Mesenchymal stem cell (in vitro differentiated cells and primary cell): ENCODE results near the gene SMARCA4.

Source experiments
- DNase-seq: peaks from one replicate; pipeline ENCODE4 v3.0.0-alpha.2; 2013
- H2AFZ ChIP-seq: one replicate; pipeline ENCODE4 v1.6.1; 2013; ENCODE audit warnings: low read depth, mild to moderate bottlenecking, control low read depth, inconsistent platforms, low read length, moderate library complexity
- H2AK5ac ChIP-seq: 2 replicates; pipeline ENCODE4 v1.6.1; 2013; ENCODE audit warnings: low read length, moderate library complexity, mild to moderate bottlenecking, inconsistent platforms; ENCODE audit not compliant: severe bottlenecking
- H2BK120ac ChIP-seq: one replicate; pipeline ENCODE4 v1.6.1; 2013; ENCODE audit warnings: low read depth, mild to moderate bottlenecking, inconsistent platforms, low read length, moderate library complexity
- H2BK12ac ChIP-seq, 2 experiments: one replicate each; pipeline ENCODE4 v1.6.1; 2013; ENCODE audit warnings: inconsistent platforms in 2 of 2, low read length in 2 of 2, mild to moderate bottlenecking in 2 of 2, moderate library complexity in 2 of 2, control low read depth in 1 of 2
- H2BK15ac ChIP-seq: one replicate; pipeline ENCODE4 v1.6.1; 2013; ENCODE audit warnings: mild to moderate bottlenecking, low read depth, inconsistent platforms; ENCODE audit not compliant: poor library complexity, severe bottlenecking
- H2BK5ac ChIP-seq: 2 replicates; pipeline ENCODE4 v1.6.1; 2013; ENCODE audit warnings: low read depth, mild to moderate bottlenecking, low read length, control low read depth, inconsistent platforms; ENCODE audit not compliant: poor library complexity, severe bottlenecking
- H3K14ac ChIP-seq, 2 experiments: one replicate each; pipeline ENCODE4 v1.6.1; 2013; ENCODE audit warnings: inconsistent platforms in 2 of 2, low read length in 2 of 2, control low read depth in 1 of 2, mild to moderate bottlenecking in 1 of 2, moderate library complexity in 1 of 2
- H3K18ac ChIP-seq, 2 experiments: one replicate each; pipeline ENCODE4 v1.6.1; 2013; ENCODE audit warnings: inconsistent platforms in 2 of 2, low read length in 2 of 2, control low read depth in 1 of 2, low read depth in 1 of 2, mild to moderate bottlenecking in 1 of 2
- H3K23ac ChIP-seq, 2 experiments: one replicate each; pipeline ENCODE4 v1.6.1; 2013; ENCODE audit warnings: inconsistent platforms in 2 of 2, low read length in 2 of 2, mild to moderate bottlenecking in 2 of 2, moderate library complexity in 2 of 2, control low read depth in 1 of 2
- H3K27ac ChIP-seq: 2 replicates; pipeline ENCODE4 v1.5.1; 2013; ENCODE audit warnings: mild to moderate bottlenecking, moderate library complexity, low read length, control low read depth, inconsistent platforms; ENCODE audit not compliant: poor library complexity, severe bottlenecking
- H3K27me3 ChIP-seq, 2 experiments: 2 replicates each; pipeline versions ENCODE4 v1.6.1 to v1.7.0; 2013; ENCODE audit warnings: low read length in 2 of 2, mild to moderate bottlenecking in 2 of 2, moderate library complexity in 2 of 2, control low read depth in 1 of 2, inconsistent platforms in 1 of 2; ENCODE audit not compliant: control insufficient read depth in 1 of 2, insufficient read depth in 1 of 2
- H3K36me3 ChIP-seq, 2 experiments: 2 replicates each; pipeline versions ENCODE4 v1.6.1 to v1.7.0; 2013; ENCODE audit warnings: low read length in 2 of 2, control low read depth in 1 of 2, inconsistent platforms in 1 of 2, low read depth in 1 of 2, mild to moderate bottlenecking in 1 of 2; ENCODE audit not compliant: insufficient read depth in 2 of 2, control insufficient read depth in 1 of 2
- H3K4ac ChIP-seq, 2 experiments: one replicate each; pipeline ENCODE4 v1.6.1; 2013; ENCODE audit warnings: inconsistent platforms in 2 of 2, low read length in 2 of 2, mild to moderate bottlenecking in 2 of 2, moderate library complexity in 2 of 2, control low read depth in 1 of 2, low read depth in 1 of 2
- H3K4me1 ChIP-seq: 2 replicates; pipeline ENCODE4 v1.6.1; 2013; ENCODE audit warnings: low read depth, low read length, control low read depth; ENCODE audit not compliant: control insufficient read depth, insufficient read depth
- H3K4me2 ChIP-seq: 2 replicates; pipeline ENCODE4 v1.6.1; 2013; ENCODE audit warnings: low read length, mild to moderate bottlenecking, inconsistent platforms; ENCODE audit not compliant: poor library complexity, severe bottlenecking
- H3K4me3 ChIP-seq, 2 experiments: 2 replicates each; pipeline versions ENCODE4 v1.5.1 to v1.7.0; 2013; ENCODE audit warnings: low read length in 2 of 2, mild to moderate bottlenecking in 2 of 2, control low read depth in 1 of 2, low read depth in 1 of 2; ENCODE audit not compliant: insufficient read depth in 1 of 2
- H3K79me1 ChIP-seq: replicated peaks from 2 replicates; pipeline ENCODE4 v1.6.1; 2013; ENCODE audit warnings: mild to moderate bottlenecking, control low read depth, low read length, inconsistent platforms; ENCODE audit not compliant: poor library complexity, severe bottlenecking
- H3K9ac ChIP-seq: 2 replicates; pipeline ENCODE4 v1.7.0; 2013; ENCODE audit warnings: mild to moderate bottlenecking, low read length, moderate library complexity
- H3K9me3 ChIP-seq: 2 replicates; pipeline ENCODE4 v1.7.0; 2013; ENCODE audit warnings: mild to moderate bottlenecking, low read length; ENCODE audit not compliant: control insufficient read depth
- H4K8ac ChIP-seq: one replicate; pipeline ENCODE4 v1.6.1; 2013; ENCODE audit warnings: inconsistent platforms, mild to moderate bottlenecking, low read length, moderate library complexity
- H4K91ac ChIP-seq: one replicate; pipeline ENCODE4 v1.6.1; 2013; ENCODE audit warnings: mild to moderate bottlenecking, low read length, inconsistent platforms
- WGBS: methylation state at CpG from one replicate; pipeline ENCODE4 v1.1.7; 2013; ENCODE audit warnings: mixed read lengths; 5-methylcytosine and 5-hydroxymethylcytosine counted together

The SMARCA4 gene

GRCh38 chr19:11027381-11027780 is 66.6 kb downstream of the SMARCA4 start:
- Histone ChIP-seq H2BK120ac (no peak overlapping the region), H3K4ac (no peak overlapping the region)
- WGBS, result 93% methylated on average over 14 of the region's 14 CpGs

GRCh38 chr19:11028146-11028545 is 67.3 kb downstream of the SMARCA4 start:
- peaks cover 7% of the 10 kb centered on the region for H3K4me1 ChIP-seq
- no peak overlapping the region for H3K4ac ChIP-seq
- no peak for DNase-seq
- no peak overlapping the region for H3K18ac ChIP-seq
- H3K9ac ChIP-seq, result no peak overlapping the region
- peaks cover 88 to 92% of the 10 kb centered on the region in 2 experiments for H3K36me3 ChIP-seq
- H3K14ac ChIP-seq, result no peak overlapping the region
- no peak overlapping the region for H3K23ac ChIP-seq
- H2BK5ac ChIP-seq, result no peak overlapping the region
- H2BK120ac ChIP-seq, result no peak overlapping the region
- H3K27me3 ChIP-seq, result no peaks in the 10 kb centered on the region
- H4K8ac ChIP-seq, result no peak overlapping the region
- no peak overlapping the region for H2BK15ac ChIP-seq
- no peaks in the 10 kb centered on the region for H3K9me3 ChIP-seq
- no peak overlapping the region for H3K4me2 ChIP-seq
- H2BK12ac ChIP-seq, result no peak overlapping the region
- no peak overlapping the region for H4K91ac ChIP-seq
- no peak overlapping the region for H3K27ac ChIP-seq
- H2AK5ac ChIP-seq, result no peak overlapping the region
- H3K79me1 ChIP-seq, result peaks cover 54% of the 10 kb centered on the region
- WGBS, result 96% methylated on average over 4 of the region's 4 CpGs
- no peak overlapping the region for H2AFZ ChIP-seq
- no peak overlapping the region for H3K4me3 ChIP-seq

More at GRCh38 chr19:11027381-11027780, 66.6 kb downstream of the SMARCA4 start:
- no peak overlapping the region for H4K91ac ChIP-seq
- H3K4me2 ChIP-seq, result no peak overlapping the region
- no peaks in the 10 kb centered on the region for H3K27me3 ChIP-seq
- peaks cover 59% of the 10 kb centered on the region for H3K79me1 ChIP-seq
- H3K18ac ChIP-seq, result no peak overlapping the region
- peaks cover 2% of the 10 kb centered on the region for H3K4me1 ChIP-seq
- H4K8ac ChIP-seq, result no peak overlapping the region
- no peak overlapping the region for H2BK15ac ChIP-seq
- no peak overlapping the region for H2AK5ac ChIP-seq
- no peak overlapping the region for H3K14ac ChIP-seq
- H2BK12ac ChIP-seq, result no peak overlapping the region
- H2AFZ ChIP-seq, result no peak overlapping the region
- no peak overlapping the region for H3K23ac ChIP-seq
- H3K9me3 ChIP-seq, result no peaks in the 10 kb centered on the region
- no peak overlapping the region for H3K4me3 ChIP-seq
- peaks cover 90 to 93% of the 10 kb centered on the region in 2 experiments for H3K36me3 ChIP-seq
- no peak overlapping the region for H2BK5ac ChIP-seq
- H3K9ac ChIP-seq, result no peak overlapping the region
- DNase-seq, result no peak
- H3K27ac ChIP-seq, result no peak overlapping the region

- no peaks in the 10 kb centered on the region for H3K9me3 ChIP-seq
- no peaks in the 10 kb centered on the region for H3K27me3 ChIP-seq
- no peak overlapping the region for H2AK5ac ChIP-seq
- H2AFZ ChIP-seq, result no peak overlapping the region
- no peak overlapping the region for H3K4me3 ChIP-seq
- H2BK120ac ChIP-seq, result no peak overlapping the region
- peaks cover 41% of the 10 kb centered on the region for H3K79me1 ChIP-seq
- H4K91ac ChIP-seq, result no peak overlapping the region
- no peak overlapping the region for H4K8ac ChIP-seq
- H3K23ac ChIP-seq, result no peak overlapping the region
- H3K4me1 ChIP-seq, result peaks cover 8% of the 10 kb centered on the region
- no peak overlapping the region for H3K9ac ChIP-seq
- DNase-seq, result no peak
- H2BK12ac ChIP-seq, result no peak overlapping the region
- no peak overlapping the region for H3K18ac ChIP-seq
- no peak overlapping the region for H3K4ac ChIP-seq
- no peak overlapping the region for H3K27ac ChIP-seq
- H3K36me3 ChIP-seq, result peaks cover 93 to 94% of the 10 kb centered on the region in 2 experiments
- no peak overlapping the region for H2BK15ac ChIP-seq
- 97% methylated on average over 21 of the region's 21 CpGs for WGBS
- H2BK5ac ChIP-seq, result no peak overlapping the region
- H3K4me2 ChIP-seq, result no peak overlapping the region
- no peak overlapping the region for H3K14ac ChIP-seq
These were observed 70.7 kb downstream of the SMARCA4 start for GRCh38 chr19:11031421-11032070.

GRCh38 chr19:11033251-11033650 is 72.4 kb downstream of the SMARCA4 start:
- Histone ChIP-seq H2AK5ac (no peak overlapping the region), H3K27me3 (no peaks in the 10 kb centered on the region), H3K23ac (no peak overlapping the region), H2BK12ac (no peak overlapping the region), H3K14ac (no peak overlapping the region), H4K8ac (no peak overlapping the region), H3K4me2 (no peak overlapping the region), H3K36me3 (peaks cover 93% of the 10 kb centered on the region in 2 experiments), H3K27ac (no peak overlapping the region), H2AFZ (no peak overlapping the region), H2BK15ac (no peak overlapping the region), H3K79me1 (peaks cover 38% of the 10 kb centered on the region), H3K9me3 (no peaks in the 10 kb centered on the region), H3K9ac (no peak overlapping the region), H2BK120ac (no peak overlapping the region), H3K4ac (no peak overlapping the region), H2BK5ac (no peak overlapping the region), H3K18ac (no peak overlapping the region), H3K4me1 (peaks cover 8% of the 10 kb centered on the region), H3K4me3 (no peak overlapping the region), H4K91ac (no peak overlapping the region)
- WGBS, result 97% methylated on average over 18 of the region's 22 CpGs
- DNase-seq, result no peak
